ENCODE measurements around the gene OLFML1.

The OLFML1 gene

DNA sequence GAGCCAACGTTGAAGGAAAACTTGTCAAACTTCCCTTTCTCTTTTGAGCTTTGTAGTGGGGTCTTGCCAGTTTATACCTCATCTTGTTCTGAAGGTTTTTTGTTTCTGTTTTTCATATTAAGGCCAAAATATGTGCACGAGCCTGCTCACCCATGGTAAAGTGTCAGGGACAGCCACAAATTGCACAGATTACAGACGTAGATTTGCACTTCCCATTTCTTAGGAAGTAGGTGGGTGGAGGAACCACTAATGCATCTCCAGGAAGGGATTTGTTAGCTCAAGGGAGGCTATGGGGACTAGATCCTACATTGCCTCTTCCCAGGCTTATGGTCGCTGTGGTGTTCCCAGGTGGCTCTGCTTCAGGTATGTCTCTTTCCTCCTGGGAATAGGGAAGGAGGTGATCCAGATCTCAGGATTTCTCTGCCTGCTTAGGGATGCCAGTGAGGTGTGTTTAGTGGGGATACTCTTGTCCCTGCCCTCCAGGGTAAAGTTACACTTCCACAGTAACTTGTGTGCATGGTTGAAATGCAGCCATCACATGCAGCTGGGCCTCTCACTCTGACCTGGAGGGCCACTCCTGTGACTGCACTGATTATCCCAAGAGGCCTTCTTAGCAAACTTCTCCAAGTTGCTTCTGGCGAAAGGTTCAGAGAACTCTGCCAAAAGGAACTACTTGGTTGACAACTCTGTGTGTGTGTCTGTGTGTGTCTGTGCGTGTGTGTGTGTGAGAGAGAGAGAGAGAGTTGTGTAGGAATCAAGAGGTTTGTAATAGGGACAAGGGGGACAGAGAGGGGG lies 38.3 kb downstream of the OLFML1 start:
- Histone ChIP-seq H4K20me1 (ENCODE audit: insufficient read depth, low read length) (peaks cover 53% of the 10 kb centered on the region), H3K27ac (ENCODE audit: low read length) (no peak overlapping the region)
- TF ChIP-seq, protein P1, sequence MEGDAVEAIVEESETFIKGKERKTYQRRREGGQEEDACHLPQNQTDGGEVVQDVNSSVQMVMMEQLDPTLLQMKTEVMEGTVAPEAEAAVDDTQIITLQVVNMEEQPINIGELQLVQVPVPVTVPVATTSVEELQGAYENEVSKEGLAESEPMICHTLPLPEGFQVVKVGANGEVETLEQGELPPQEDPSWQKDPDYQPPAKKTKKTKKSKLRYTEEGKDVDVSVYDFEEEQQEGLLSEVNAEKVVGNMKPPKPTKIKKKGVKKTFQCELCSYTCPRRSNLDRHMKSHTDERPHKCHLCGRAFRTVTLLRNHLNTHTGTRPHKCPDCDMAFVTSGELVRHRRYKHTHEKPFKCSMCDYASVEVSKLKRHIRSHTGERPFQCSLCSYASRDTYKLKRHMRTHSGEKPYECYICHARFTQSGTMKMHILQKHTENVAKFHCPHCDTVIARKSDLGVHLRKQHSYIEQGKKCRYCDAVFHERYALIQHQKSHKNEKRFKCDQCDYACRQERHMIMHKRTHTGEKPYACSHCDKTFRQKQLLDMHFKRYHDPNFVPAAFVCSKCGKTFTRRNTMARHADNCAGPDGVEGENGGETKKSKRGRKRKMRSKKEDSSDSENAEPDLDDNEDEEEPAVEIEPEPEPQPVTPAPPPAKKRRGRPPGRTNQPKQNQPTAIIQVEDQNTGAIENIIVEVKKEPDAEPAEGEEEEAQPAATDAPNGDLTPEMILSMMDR (IDR thresholded peaks at IDR 0.05; ENCODE audit: low read depth, low read length) = no peak
- no peak for TF ChIP-seq EZH2phosphoT487 (IDR thresholded peaks at IDR 0.05; ENCODE audit: low read depth)

DNA sequence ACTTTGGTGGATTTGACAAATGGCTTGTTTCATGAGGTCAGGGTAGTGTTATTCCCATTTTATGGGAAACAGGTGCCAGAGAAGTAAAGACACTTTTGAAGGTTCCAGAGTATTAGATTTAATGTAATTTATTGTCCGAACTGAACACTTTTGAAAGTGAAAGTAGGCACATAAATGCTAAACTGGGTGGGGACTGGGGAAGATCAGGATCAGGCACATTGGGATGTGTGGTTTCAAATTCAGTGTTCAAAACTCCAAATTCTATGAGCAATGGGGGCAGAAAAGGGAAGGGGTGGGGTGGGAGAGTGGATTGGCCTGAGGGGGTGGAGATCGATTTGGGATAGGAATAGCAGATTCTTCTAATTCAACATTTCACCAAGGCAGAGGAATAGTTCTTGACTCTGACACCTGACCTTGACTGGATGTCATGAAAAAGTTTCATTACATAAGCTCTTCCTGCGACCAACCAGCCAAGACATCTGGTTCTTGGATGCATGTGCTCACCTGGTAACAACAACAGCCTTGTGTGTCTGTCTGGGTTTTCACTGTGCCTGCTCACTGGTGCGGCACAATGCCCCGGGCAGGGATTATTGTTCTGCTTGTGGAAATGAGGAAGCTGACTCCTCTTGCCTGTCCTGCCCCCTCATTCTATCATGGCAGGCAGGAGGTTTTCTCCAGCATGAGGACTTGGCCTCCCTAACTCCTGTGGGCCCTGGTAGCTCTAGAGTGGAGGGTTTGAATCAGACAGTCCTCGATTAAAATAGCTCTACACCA lies 39.3 kb downstream of the OLFML1 start:
- Histone ChIP-seq H3K36me3 (replicated peaks; ENCODE audit: low read depth, low read length) (peaks cover 37% of the 10 kb centered on the region), H3K4me2 (ENCODE audit: low read length) (peak overlapping the region; percentile 95; the same call in 1 of the 2 replicates), H3K27me3 (ENCODE audit: low read depth, low read length) (no peaks in the 10 kb centered on the region), H3K4me3 (ENCODE audit: low read length) (no peak overlapping the region), H3K27ac (ENCODE audit: low read length) (no peak overlapping the region), H2AFZ (ENCODE audit: low read depth, low read length) (no peak overlapping the region), H3K4me1 (ENCODE audit: low read length) (peaks cover 79% of the 10 kb centered on the region), H3K79me2 (ENCODE audit: low read length) (peaks cover 90% of the 10 kb centered on the region), H3K9ac (ENCODE audit: low read length) (no peak overlapping the region), H4K20me1 (ENCODE audit: insufficient read depth, low read length) (peaks cover 61% of the 10 kb centered on the region), H3K9me3 (ENCODE audit: insufficient read depth, low read length) (no peaks in the 10 kb centered on the region)
- TF ChIP-seq, protein P1 (IDR thresholded peaks at IDR 0.05; ENCODE audit: low read depth, low read length) = no peak
- no peak for TF ChIP-seq EZH2phosphoT487 (IDR thresholded peaks at IDR 0.05; ENCODE audit: low read depth)

More for the DNA sequence above, 38.3 kb downstream of the OLFML1 start:
- H3K36me3 ChIP-seq (replicated peaks; ENCODE audit: low read depth, low read length) = peaks cover 34% of the 10 kb centered on the region
- H3K9me3 ChIP-seq (ENCODE audit: insufficient read depth, low read length) = no peaks in the 10 kb centered on the region
- H3K9ac ChIP-seq (ENCODE audit: low read length) = no peak overlapping the region; the same call in 1 of the 2 replicates
- H3K4me1 ChIP-seq (ENCODE audit: low read length) = peaks cover 75% of the 10 kb centered on the region
- H3K79me2 ChIP-seq (ENCODE audit: low read length) = peaks cover 92% of the 10 kb centered on the region
- no peak overlapping the region for H3K4me3 ChIP-seq (ENCODE audit: low read length)
- peak overlapping the region; percentile 95 for H3K4me2 ChIP-seq (ENCODE audit: low read length)
- no peak overlapping the region for H2AFZ ChIP-seq (ENCODE audit: low read depth, low read length)
- no peaks in the 10 kb centered on the region for H3K27me3 ChIP-seq (ENCODE audit: low read depth, low read length)

DNA sequence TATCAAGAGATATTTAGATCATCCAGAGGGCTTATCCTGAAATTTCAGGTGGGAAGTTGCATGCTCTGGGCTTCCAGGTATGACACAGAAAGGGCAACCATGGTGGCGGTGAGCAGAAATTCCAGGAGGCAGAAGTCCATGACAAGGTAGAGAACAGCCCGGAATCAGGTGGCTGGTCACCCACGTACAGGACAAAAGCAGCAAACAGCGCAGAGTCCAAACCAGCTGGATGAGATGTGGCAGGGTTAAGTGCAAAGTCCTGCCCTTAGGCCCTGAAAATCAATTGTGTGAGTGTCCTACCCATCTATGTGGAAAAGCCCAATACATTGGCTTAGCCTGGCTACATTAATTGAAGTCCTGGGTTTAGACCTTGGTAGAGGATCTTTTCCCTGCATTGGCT lies 40.1 kb downstream of the OLFML1 start:
- peaks cover 80% of the 10 kb centered on the region for H3K4me1 ChIP-seq (ENCODE audit: low read length)
- H3K36me3 ChIP-seq (replicated peaks; ENCODE audit: low read depth, low read length) = peaks cover 45% of the 10 kb centered on the region
- H3K79me2 ChIP-seq (ENCODE audit: low read length) = peaks cover 94% of the 10 kb centered on the region
- H4K20me1 ChIP-seq (ENCODE audit: insufficient read depth, low read length) = peaks cover 69% of the 10 kb centered on the region
- H2AFZ ChIP-seq (ENCODE audit: low read depth, low read length) = no peak overlapping the region
- no peak overlapping the region for H3K27ac ChIP-seq (ENCODE audit: low read length)
- H3K27me3 ChIP-seq (ENCODE audit: low read depth, low read length) = no peaks in the 10 kb centered on the region
- no peaks in the 10 kb centered on the region for H3K9me3 ChIP-seq (ENCODE audit: insufficient read depth, low read length)
- no peak overlapping the region for H3K4me2 ChIP-seq (ENCODE audit: low read length)
- H3K4me3 ChIP-seq (ENCODE audit: low read length) = no peak overlapping the region
- H3K9ac ChIP-seq (ENCODE audit: low read length) = no peak overlapping the region
- TF ChIP-seq, protein P1 (IDR thresholded peaks at IDR 0.05; ENCODE audit: low read depth, low read length) = no peak

DNA sequence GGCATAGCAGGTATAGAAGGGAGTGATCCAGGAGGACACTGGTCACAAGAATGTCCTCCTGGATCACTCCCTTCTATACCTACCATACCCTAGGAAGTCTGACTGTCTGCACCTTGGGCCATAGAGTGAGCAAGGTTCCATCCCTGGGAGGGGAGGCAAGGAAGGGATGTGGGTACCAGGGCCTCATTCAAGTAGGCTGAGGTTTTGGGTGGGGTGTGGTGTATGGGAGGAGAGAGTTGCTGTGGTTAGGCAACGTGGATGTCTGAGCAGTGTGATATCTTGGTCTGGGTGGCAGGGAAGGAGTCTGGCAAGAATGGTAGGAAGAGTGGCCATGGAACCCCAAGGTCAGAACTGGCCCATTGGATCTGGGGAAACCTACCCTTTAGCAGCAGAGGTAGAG lies 41.7 kb downstream of the OLFML1 start:
- Histone ChIP-seq H3K27ac (ENCODE audit: low read length) (no peak overlapping the region), H3K36me3 (replicated peaks; ENCODE audit: low read depth, low read length) (peaks cover 49% of the 10 kb centered on the region), H4K20me1 (ENCODE audit: insufficient read depth, low read length) (peaks cover 73% of the 10 kb centered on the region), H3K27me3 (ENCODE audit: low read depth, low read length) (no peaks in the 10 kb centered on the region), H3K4me3 (ENCODE audit: low read length) (no peak overlapping the region), H3K4me2 (ENCODE audit: low read length) (no peak overlapping the region), H3K79me2 (ENCODE audit: low read length) (peaks cover 99% of the 10 kb centered on the region), H3K9ac (ENCODE audit: low read length) (no peak overlapping the region), H3K4me1 (ENCODE audit: low read length) (peaks cover 80% of the 10 kb centered on the region), H3K9me3 (ENCODE audit: insufficient read depth, low read length) (no peaks in the 10 kb centered on the region), H2AFZ (ENCODE audit: low read depth, low read length) (no peak overlapping the region)
- TF ChIP-seq, protein P1 (IDR thresholded peaks at IDR 0.05; ENCODE audit: low read depth, low read length) = no peak
- TF ChIP-seq EZH2phosphoT487 (IDR thresholded peaks at IDR 0.05; ENCODE audit: low read depth) = no peak

Data from OCI-LY3 (cell line).